ENCODE data around the gene CERS6.
"Not testable (repeated sequence)": the region's sequence is repeated elsewhere in the genome, so short reads cannot be mapped to it uniquely, and the experiment has no call there.

DNA sequence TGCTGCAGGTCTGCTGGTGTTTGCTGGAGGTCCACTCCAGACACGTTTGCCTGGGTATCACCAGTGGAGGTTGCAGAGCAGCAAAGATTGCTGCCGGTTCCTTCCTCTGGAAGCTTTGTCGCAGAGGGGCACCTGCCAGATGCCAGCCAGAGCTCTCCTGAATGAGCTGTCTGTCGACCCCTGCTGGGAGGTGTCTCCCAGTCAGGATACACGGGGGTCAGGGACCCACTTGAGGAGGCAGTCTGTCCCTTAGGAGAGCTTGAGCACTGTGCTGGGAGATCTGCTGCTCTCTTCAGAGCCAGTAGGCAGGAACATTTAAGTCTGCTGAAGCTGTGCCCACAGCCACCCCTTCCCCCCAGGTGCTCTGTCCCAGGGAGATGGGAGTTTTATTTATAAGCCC lies 43.8 kb upstream of the CERS6 start:
- not testable (repeated sequence) for TF ChIP-seq EZH2 (IDR thresholded peaks at IDR 0.05; ENCODE audit: insufficient read depth, poor library complexity, severe bottlenecking); EZH2phosphoT487 (IDR thresholded peaks at IDR 0.05; ENCODE audit: insufficient read depth, low read depth)
